Breast epithelium (tissue), 4 donors: ENCODE data around the gene ACTR1A. TPM values are rescaled to one million over a fixed set of nuclear protein-coding genes. Genes with fewer than 3 reads are reported as not detected.
A peak's percentile ranks its signal among the peaks of the same experiment; 100 is the strongest.

Experiments
- DNase-seq, 2 donors: peaks; one replicate each; pipeline ENCODE4 v3.0.0-alpha.2; 2019; ENCODE audit warnings: low spot score in 2 of 2
- H3K27ac ChIP-seq, 2 donors: fragments of 200-600 bp; sonication (generic) in 1 of 2; one replicate each; pipeline ENCODE4 v1.5.1; 2016 to 2019; ENCODE audit warnings: mild to moderate bottlenecking in 1 of 2
- H3K27me3 ChIP-seq, 2 donors: fragments of 200-600 bp; sonication (generic) in 1 of 2; one replicate each; pipeline versions ENCODE4 v1.5.1 to v1.6.0; 2017 to 2019; ENCODE audit warnings: control low read depth in 1 of 2, mild to moderate bottlenecking in 1 of 2
- H3K36me3 ChIP-seq: fragments of 200-600 bp; one replicate; pipeline ENCODE4 v1.5.1; 2019
- H3K4me1 ChIP-seq, 2 donors: fragments of 200-600 bp; sonication (generic); one replicate each; pipeline ENCODE4 v1.5.1; 2016 to 2019; ENCODE audit warnings: control low read depth in 1 of 2
- H3K4me3 ChIP-seq, 3 donors: fragments of 200-600 bp; sonication (generic); 1 replicate in 2 of 3; 2 replicates in 1 of 3; pipeline ENCODE4 v1.5.1; 2016 to 2019; ENCODE audit warnings: mild to moderate bottlenecking in 3 of 3, moderate library complexity in 2 of 3
- H3K9me3 ChIP-seq, 2 donors: fragments of 200-600 bp; sonication (generic) in 1 of 2; one replicate each; pipeline ENCODE4 v1.5.1; 2016 to 2019; ENCODE audit warnings: control low read depth in 1 of 2
- POLR2A ChIP-seq: fragments of 450-650 bp; IDR thresholded peaks from one replicate; pipeline ENCODE4 v1.6.1; 2016; ENCODE audit warnings: antibody characterized with exemption, mild to moderate bottlenecking, moderate library complexity
- POLR2AphosphoS5 ChIP-seq, 3 donors: sonication (generic); formaldehyde crosslinking; IDR thresholded peaks; one replicate each; pipeline ENCODE4 v1.6.1; 2017; ENCODE audit warnings: antibody characterized with exemption in 3 of 3
- intact Hi-C: fragments of 100-400 bp; cut with DNase I; formaldehyde crosslinking; loops from one replicate; pipeline ENCODE4 v1.15.1; 2023; ENCODE audit warnings: low total_unique reads
- total RNA-seq, 3 donors: library from RNA; depleted of rRNA; stranded (reverse); fragments of >200 nt; gene quantifications; one replicate each; pipeline ENCODE4 v1.1.0, GENCODE V29; 2016
- TF ChIP-seq, protein P1 (sequence below), 3 donors: fragments of 450-650 bp; IDR thresholded peaks; one replicate each; pipeline ENCODE4 v1.5.1; 2016 to 2017; ENCODE audit warnings: antibody characterized with exemption in 3 of 3, mild to moderate bottlenecking in 3 of 3, moderate library complexity in 3 of 3

ACTR1A gene
- total RNA-seq, 3 donors from 2014 or later: 84.9 to 110 (median 92.5) TPM

- no peaks in the 10 kb centered on the region for H3K9me3 ChIP-seq
- peak overlapping the region in 1 of 2 donors; percentile 14 for H3K27ac ChIP-seq
- TF ChIP-seq POLR2AphosphoS5 (IDR thresholded peaks at IDR 0.05): no peak
- no peak for TF ChIP-seq POLR2A
- TF ChIP-seq, protein P1, sequence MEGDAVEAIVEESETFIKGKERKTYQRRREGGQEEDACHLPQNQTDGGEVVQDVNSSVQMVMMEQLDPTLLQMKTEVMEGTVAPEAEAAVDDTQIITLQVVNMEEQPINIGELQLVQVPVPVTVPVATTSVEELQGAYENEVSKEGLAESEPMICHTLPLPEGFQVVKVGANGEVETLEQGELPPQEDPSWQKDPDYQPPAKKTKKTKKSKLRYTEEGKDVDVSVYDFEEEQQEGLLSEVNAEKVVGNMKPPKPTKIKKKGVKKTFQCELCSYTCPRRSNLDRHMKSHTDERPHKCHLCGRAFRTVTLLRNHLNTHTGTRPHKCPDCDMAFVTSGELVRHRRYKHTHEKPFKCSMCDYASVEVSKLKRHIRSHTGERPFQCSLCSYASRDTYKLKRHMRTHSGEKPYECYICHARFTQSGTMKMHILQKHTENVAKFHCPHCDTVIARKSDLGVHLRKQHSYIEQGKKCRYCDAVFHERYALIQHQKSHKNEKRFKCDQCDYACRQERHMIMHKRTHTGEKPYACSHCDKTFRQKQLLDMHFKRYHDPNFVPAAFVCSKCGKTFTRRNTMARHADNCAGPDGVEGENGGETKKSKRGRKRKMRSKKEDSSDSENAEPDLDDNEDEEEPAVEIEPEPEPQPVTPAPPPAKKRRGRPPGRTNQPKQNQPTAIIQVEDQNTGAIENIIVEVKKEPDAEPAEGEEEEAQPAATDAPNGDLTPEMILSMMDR (IDR thresholded peaks at IDR 0.05): no peak
- H3K4me1 ChIP-seq: peaks cover 0 to 5% of the 10 kb centered on the region in 2 donors
- DNase-seq: no peak
- intact Hi-C loops: no loop called here
- no peaks in the 10 kb centered on the region for H3K36me3 ChIP-seq
- H3K4me3 ChIP-seq: no peak overlapping the region
- H3K27me3 ChIP-seq: no peaks in the 10 kb centered on the region
Measured at GRCh38 chr10:102453502-102453901, 49.0 kb downstream of the ACTR1A start.

- Histone ChIP-seq H3K4me1 (peaks cover 0 to 5% of the 10 kb centered on the region in 2 donors), H3K27ac (peak overlapping the region; percentile 13 to 71), H3K27me3 (no peaks in the 10 kb centered on the region), H3K4me3 (no peak overlapping the region), H3K9me3 (no peaks in the 10 kb centered on the region), H3K36me3 (no peaks in the 10 kb centered on the region)
- TF ChIP-seq POLR2A (no peak), POLR2AphosphoS5 (IDR thresholded peaks at IDR 0.05) (no peak)
- TF ChIP-seq, protein P1 (IDR thresholded peaks at IDR 0.05): no peak
- no peak for DNase-seq
- intact Hi-C loops: no loop called here
Measured at GRCh38 chr10:102452672-102453340, 49.7 kb downstream of the ACTR1A start.

- Histone ChIP-seq H3K9me3 (no peaks in the 10 kb centered on the region), H3K27me3 (no peaks in the 10 kb centered on the region), H3K4me3 (peak within 1 kb of the TSS; percentile 67 to 97 (median 86)), H3K27ac (peak within 1 kb of the TSS; percentile 75 to 95), H3K36me3 (no peaks in the 10 kb centered on the region), H3K4me1 (peaks cover 0 to 5% of the 10 kb centered on the region in 2 donors)
- no peak for DNase-seq
- intact Hi-C loops: no loop called here
- TF ChIP-seq POLR2A: no peak
- no peak for TF ChIP-seq POLR2AphosphoS5 (IDR thresholded peaks at IDR 0.05)
- TF ChIP-seq, protein P1 (IDR thresholded peaks at IDR 0.05): no peak
Measured at GRCh38 chr10:102451105-102451969, 51.2 kb downstream of the ACTR1A start, which contains the start of gene C10orf95. Gene C10orf95 (minus strand): TSS chr10:102451543. CDS start chr10:102451093, 450 bp downstream.

DNA sequence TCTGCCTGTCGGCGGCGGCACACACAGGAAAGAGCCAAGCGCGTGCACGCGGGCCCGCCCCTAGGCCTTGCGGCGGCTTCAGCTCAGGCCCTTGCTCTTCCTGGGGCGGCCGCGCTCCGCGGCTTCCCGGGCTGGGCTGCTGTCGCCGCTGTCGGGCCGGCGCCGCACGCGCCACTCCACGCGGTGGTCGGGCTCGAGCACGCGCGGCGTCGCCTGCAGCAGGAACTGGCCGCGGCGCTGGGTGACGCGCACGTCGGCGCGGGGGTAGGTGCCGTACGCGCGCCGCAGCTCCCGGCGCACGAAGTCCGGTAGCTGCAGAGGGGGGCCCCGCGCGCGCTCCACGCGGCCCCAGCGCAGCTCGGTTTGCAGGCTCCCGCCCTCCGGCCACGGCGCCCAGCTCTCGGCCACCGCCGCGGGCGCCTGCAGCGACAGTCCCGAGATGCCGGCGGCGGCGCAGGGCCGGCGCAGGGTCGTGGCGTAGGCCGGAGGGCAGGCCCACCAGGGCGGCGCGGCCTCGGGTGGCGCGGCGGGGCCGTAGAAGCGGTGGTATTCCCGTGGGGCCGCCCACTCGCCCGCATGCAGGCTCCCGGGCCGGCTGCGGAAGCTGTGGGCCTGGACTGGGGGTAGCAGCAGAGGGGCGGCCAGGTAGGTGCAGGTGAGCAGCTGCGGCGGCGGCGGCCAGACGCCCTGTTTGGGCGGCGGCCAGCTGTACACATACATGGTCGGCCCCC is 52.0 kb downstream of the ACTR1A start:
- intact Hi-C loops: no loop called here
- peak; percentile 64 to 70 for DNase-seq
- Histone ChIP-seq H3K4me1 (peaks cover 0 to 5% of the 10 kb centered on the region in 2 donors), H3K9me3 (no peaks in the 10 kb centered on the region), H3K27ac (peak overlapping the region; percentile 75 to 95), H3K27me3 (no peaks in the 10 kb centered on the region), H3K36me3 (no peaks in the 10 kb centered on the region), H3K4me3 (peak overlapping the region; percentile 67 to 97 (median 86))
- TF ChIP-seq, protein P1 (IDR thresholded peaks at IDR 0.05): peak in 1 of 3 donors; percentile 7
- TF ChIP-seq POLR2A: no peak
- peak in 1 of 3 donors; percentile 16 for TF ChIP-seq POLR2AphosphoS5 (IDR thresholded peaks at IDR 0.05)
